ENCODE measurements around the gene SLC16A12. TPM values are rescaled to one million over a fixed set of nuclear protein-coding genes. Genes with fewer than 3 reads are reported as not detected.
"Not testable (repeated sequence)": the region's sequence is repeated elsewhere in the genome, so short reads cannot be mapped to it uniquely, and the experiment has no call there.

Gene SLC16A12
- total RNA-seq, 1 experiment from 2014 or later: 0.26 TPM

DNA sequence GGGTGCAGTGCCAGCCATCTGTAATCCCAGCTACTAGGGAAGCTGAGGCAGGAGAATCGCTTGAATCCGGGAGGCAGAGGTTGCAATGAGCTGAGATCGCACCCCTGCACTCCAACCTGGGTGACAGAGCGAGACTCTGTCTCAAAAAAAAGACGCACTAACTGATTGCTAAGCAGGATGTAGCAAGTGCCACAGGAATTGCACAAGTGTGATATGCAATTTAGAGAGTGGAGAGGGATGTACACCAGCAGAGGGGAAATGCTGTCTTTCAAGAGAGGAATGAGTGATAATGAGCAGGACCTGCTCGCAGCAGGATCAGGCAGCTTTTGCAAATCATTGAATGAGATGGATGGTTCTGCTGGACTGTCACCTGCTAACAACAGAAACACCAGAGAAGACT lies 13.3 kb upstream of the SLC16A12 start:
- no peak for DNase-seq (ENCODE audit: low read depth)

GRCh38 chr10:89547853-89548513 lies 12.6 kb upstream of the SLC16A12 start:
- no peak for DNase-seq (ENCODE audit: low read depth)

GRCh38 chr10:89546651-89547050 lies 11.3 kb upstream of the SLC16A12 start:
- not testable (repeated sequence) for DNase-seq (ENCODE audit: low read depth)

GRCh38 chr10:89543841-89544240 lies 8.4 kb upstream of the SLC16A12 start:
- no peak for DNase-seq (ENCODE audit: low read depth)

DNA sequence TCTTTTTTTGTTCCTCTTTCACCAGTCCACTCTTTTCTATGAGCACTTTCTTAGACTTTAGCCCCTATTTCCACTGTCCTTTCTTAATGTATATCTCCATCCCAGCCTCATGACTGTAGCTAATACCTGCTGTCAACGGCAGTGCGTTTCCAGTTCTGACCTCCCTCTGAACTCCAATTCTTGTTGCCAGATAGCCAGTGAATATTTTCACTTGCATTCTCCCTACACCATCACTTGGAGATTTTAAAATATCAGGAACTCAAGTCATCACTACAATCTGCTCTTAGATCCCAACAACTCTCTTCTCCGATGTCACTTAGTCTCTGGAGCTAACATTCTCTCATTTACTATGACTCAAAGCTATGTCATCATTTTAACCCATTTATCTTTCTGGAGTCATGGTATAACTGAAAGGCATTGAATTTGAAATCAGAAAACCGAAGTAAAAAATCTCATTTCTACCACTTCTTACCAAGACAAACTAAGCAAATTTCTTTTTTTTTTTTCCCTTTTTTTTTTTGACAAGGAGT lies 5.1 kb upstream of the SLC16A12 start:
- peak; percentile 62 for DNase-seq (ENCODE audit: low read depth)

- no peak for DNase-seq (ENCODE audit: low read depth)
Observed at GRCh38 chr10:89537364-89537763, 2.0 kb upstream of the SLC16A12 start.

GRCh38 chr10:89536013-89536354 lies 590 bp upstream of the SLC16A12 start:
- no peak for DNase-seq (ENCODE audit: low read depth)

- DNase-seq (ENCODE audit: low read depth): no peak
Observed at GRCh38 chr10:89534826-89535166, 598 bp downstream of the SLC16A12 start.

DNA sequence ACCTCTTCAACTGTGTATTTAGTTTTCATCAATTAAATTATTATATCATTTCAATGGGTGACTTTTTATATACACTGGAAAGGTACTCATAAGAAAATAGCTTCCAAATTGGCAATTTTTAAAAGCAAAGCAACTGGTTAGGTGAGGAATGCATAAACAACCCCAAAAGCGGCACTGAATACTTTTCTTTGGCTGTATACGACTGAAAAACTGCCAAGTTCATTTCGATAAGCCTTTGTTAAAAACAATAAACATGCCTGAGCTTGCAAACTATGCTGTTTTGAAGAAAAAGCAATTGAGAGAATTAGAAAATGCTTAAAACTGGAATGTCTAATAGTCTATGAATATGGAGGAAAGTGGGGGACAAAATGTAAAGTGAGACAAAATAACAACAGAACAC lies 2.9 kb downstream of the SLC16A12 start:
- DNase-seq (ENCODE audit: low read depth): no peak

- peak; percentile 54 for DNase-seq (ENCODE audit: low read depth)
Observed at GRCh38 chr10:89531359-89531758, 4.0 kb downstream of the SLC16A12 start.

- not testable (repeated sequence) for DNase-seq (ENCODE audit: low read depth)
Observed at GRCh38 chr10:89529711-89530110, 5.7 kb downstream of the SLC16A12 start.

GRCh38 chr10:89526358-89526757 lies 9.0 kb downstream of the SLC16A12 start:
- no peak for DNase-seq (ENCODE audit: low read depth)

DNA sequence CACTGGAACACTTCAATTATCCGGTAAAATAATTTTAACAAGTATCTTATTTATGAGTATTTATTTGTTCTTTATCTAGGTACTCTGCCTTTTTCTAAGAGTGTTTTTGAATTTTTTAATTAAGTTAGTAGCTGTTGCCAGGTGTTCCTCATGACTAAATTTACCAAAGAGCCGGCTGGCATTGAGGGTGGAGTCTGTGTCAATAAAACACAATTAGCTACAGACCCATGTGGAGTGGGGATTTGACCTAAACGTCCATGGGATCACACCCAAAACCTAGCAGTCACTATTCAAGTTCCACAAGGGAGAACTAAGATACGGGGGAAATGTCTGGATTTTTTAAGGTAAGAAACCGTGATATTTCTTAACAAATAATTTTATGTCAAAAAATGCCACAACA lies 9.8 kb downstream of the SLC16A12 start:
- no peak for DNase-seq (ENCODE audit: low read depth)

- DNase-seq (ENCODE audit: low read depth): no peak
Observed at GRCh38 chr10:89524279-89524678, 11.1 kb downstream of the SLC16A12 start.

DNA sequence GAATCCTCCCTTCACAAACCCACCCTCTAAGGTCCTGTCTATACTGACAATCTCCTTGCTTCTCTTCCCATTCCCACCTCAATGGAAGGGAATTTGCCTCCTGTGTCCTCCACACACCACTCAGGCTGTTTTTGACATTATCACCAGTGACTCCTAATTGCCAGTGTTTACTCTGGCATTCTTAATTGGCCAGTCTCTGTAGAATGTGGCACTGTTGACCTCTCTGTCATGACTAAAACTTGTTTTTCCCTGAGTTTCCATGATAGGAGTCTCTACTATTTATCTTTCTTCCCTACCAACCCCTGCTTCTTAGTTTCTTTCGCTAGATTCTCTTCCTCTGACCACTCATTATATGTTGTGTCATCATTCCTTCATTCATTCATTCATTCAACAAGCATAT lies 12.1 kb downstream of the SLC16A12 start:
- DNase-seq (ENCODE audit: low read depth): no peak

- DNase-seq (ENCODE audit: low read depth): no peak
Observed at GRCh38 chr10:89522463-89522862, 12.9 kb downstream of the SLC16A12 start.

- DNase-seq (ENCODE audit: low read depth): no peak
Observed at GRCh38 chr10:89521368-89521767, 14.0 kb downstream of the SLC16A12 start.

GRCh38 chr10:89520706-89521105 lies 14.7 kb downstream of the SLC16A12 start:
- no peak for DNase-seq (ENCODE audit: low read depth)

DNA sequence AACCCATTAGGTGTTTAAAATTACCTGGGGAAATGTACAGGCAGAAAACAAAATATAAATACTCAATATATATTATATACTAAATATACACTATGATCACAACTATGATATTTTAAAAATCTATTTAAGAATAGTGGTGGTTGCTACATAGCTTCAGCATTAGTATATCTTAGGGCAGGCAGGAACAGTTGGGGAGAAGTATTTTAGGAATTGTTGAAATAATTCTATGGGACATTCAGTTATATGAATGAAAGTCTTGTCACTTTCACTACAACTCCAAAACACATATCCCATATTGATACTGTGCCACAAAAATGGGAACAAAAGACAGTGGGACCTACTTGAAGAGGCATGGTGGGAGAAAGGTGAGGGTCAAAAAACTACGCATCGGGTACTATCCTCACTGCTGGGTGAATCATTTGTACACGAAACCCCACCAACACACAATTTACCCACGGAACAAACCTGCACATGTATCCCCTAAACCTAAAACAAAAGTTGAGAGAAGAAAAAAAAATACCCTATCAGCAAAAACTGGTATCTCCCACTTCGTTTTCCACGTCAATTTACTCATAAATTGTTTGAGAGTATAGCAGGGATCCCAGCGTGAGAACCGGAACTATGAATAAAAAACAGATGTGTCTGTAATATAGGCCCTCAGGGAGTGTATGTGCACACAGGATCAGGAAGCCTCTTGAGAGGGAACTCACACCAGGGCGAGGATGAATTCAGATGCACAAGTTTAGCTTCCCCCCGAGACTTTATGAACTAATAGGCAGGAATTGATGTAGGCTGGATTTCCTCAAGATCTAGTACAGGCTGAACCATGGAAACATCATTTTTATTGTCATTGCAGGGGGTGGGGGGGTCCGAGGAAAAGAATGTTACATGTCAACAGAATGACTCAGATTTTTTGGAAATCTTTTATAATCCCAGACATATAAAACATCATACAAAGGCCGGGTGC lies 16.2 kb downstream of the SLC16A12 start:
- no peak for DNase-seq (ENCODE audit: low read depth)

DNA sequence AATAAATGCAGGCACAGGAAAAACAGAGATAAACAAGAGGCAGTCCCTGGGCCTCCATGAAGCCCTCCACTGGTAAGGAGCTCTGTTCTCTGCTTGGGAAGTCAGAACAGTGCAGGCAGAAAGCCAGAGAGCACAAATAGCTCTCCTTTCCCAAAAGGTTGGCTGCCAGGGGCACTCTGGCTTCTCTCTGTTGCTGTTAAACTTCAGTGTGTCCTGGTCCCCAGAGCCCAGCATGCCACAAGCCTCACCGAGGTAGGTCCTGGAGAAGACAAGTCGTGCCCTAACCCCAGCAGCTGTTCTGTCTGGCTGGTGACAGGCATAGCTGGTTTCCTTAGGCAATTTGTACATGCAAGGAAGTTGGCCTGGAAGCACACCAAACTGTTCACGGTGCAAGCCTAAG lies 17.3 kb downstream of the SLC16A12 start:
- no peak for DNase-seq (ENCODE audit: low read depth)

DNA sequence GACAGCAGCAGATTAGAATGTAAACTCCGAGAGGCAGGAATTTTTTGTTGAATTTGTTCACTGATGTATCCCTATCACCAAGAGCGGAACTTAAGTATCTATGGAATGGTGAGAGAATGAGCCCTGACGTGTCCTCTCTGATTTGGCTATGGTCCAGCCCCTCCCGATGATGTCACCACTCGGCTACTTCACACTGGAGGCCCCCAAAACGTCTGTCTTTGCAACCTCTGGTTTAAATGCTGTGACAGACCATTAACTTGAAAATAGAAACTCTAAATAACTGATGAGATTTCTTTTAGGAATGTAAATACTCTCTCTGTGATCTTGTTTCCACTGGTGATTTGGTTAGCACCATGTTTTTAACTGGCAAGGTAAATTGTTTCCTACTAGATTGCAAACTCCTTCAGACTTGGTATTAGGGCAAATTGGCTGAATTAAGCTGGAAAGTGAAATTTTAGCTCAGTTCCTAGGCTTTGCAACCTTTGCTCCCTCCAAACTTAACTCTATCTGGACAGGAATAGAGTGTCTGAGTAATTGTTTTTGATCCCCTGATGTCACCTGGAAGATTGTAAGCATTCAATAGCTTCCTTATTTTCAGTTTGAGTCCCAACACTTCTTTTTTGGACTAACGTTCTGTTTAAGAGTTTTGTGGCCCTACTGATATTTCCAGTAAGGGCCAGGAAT lies 19.1 kb downstream of the SLC16A12 start:
- DNase-seq (ENCODE audit: low read depth): peak; percentile 83
